Parathyroid adenoma (tissue), 2 donors: ENCODE results near the gene GLCE.
"Not testable (repeated sequence)": the region's sequence is repeated elsewhere in the genome, so short reads cannot be mapped to it uniquely, and the experiment has no call there.

Experiments
- H2AFZ ChIP-seq: fragments of 300-600 bp; sonication (generic); one replicate; pipeline ENCODE4 v1.7.0; 2017; ENCODE audit warnings: antibody characterized with exemption, mild to moderate bottlenecking
- H3K27ac ChIP-seq: fragments of 300-600 bp; sonication (generic); one replicate; pipeline ENCODE4 v1.7.0; 2017
- H3K27me3 ChIP-seq: fragments of 300-600 bp; sonication (generic); one replicate; pipeline ENCODE4 v1.7.0; 2017; ENCODE audit warnings: low read length; ENCODE audit not compliant: control insufficient read depth, insufficient read depth
- H3K36me3 ChIP-seq: fragments of 300-600 bp; sonication (generic); one replicate; pipeline ENCODE4 v1.7.0; 2017; ENCODE audit warnings: low read length; ENCODE audit not compliant: control insufficient read depth, insufficient read depth
- H3K4me1 ChIP-seq: fragments of 300-600 bp; sonication (generic); one replicate; pipeline ENCODE4 v1.7.0; 2017; ENCODE audit warnings: control low read depth
- H3K4me2 ChIP-seq: fragments of 300-600 bp; sonication (generic); one replicate; pipeline ENCODE4 v1.7.0; 2017; ENCODE audit warnings: low read length
- H3K4me3 ChIP-seq: fragments of 300-600 bp; sonication (generic); one replicate; pipeline ENCODE4 v1.7.0; 2017; ENCODE audit warnings: low read depth, low read length
- H3K79me2 ChIP-seq: fragments of 300-600 bp; sonication (generic); one replicate; pipeline ENCODE4 v1.7.0; 2017; ENCODE audit warnings: control low read depth
- H3K9ac ChIP-seq: fragments of 300-600 bp; sonication (generic); one replicate; pipeline ENCODE4 v1.7.0; 2017; ENCODE audit warnings: mild to moderate bottlenecking
- H3K9me3 ChIP-seq: fragments of 300-600 bp; sonication (generic); one replicate; pipeline ENCODE4 v1.7.0; 2017; ENCODE audit warnings: low read length; ENCODE audit not compliant: control insufficient read depth
- CTCF ChIP-seq: fragments of 300-600 bp; sonication (generic); IDR thresholded peaks from one replicate; pipeline ENCODE4 v1.7.0; 2017; ENCODE audit warnings: antibody characterized with exemption, mild to moderate bottlenecking
- donor health status: primary hyperparathyroidism.

Gene GLCE

GRCh38 chr15:69289342-69290146, 129.1 kb downstream of the GLCE start:
- no peaks in the 10 kb centered on the region for H3K79me2 ChIP-seq
- H3K4me3 ChIP-seq = no peak overlapping the region
- no peaks in the 10 kb centered on the region for H3K27me3 ChIP-seq
- peak overlapping the region; percentile 63 for H3K27ac ChIP-seq
- H3K4me2 ChIP-seq = no peak overlapping the region
- no peaks in the 10 kb centered on the region for H3K36me3 ChIP-seq
- no peak for TF ChIP-seq CTCF
- H3K9ac ChIP-seq = no peak overlapping the region
- H2AFZ ChIP-seq = peak overlapping the region; percentile 56
- H3K4me1 ChIP-seq = peaks cover 21% of the 10 kb centered on the region
- H3K9me3 ChIP-seq = no peaks in the 10 kb centered on the region

- Histone ChIP-seq H3K4me1 (peaks cover 21% of the 10 kb centered on the region), H3K79me2 (no peaks in the 10 kb centered on the region), H3K4me2 (no peak overlapping the region), H2AFZ (no peak overlapping the region), H3K4me3 (no peak overlapping the region), H3K27me3 (no peaks in the 10 kb centered on the region), H3K9me3 (no peaks in the 10 kb centered on the region), H3K27ac (no peak overlapping the region), H3K36me3 (no peaks in the 10 kb centered on the region), H3K9ac (no peak overlapping the region)
- no peak for TF ChIP-seq CTCF
These were observed 130.1 kb downstream of the GLCE start for GRCh38 chr15:69290346-69291164.

- H3K36me3 ChIP-seq, H3K9ac ChIP-seq, H2AFZ ChIP-seq, H3K27me3 ChIP-seq, H3K4me3 ChIP-seq, H3K27ac ChIP-seq, H3K4me2 ChIP-seq, H3K9me3 ChIP-seq, H3K79me2 ChIP-seq: not testable (repeated sequence)
- peaks cover 21% of the 10 kb centered on the region for H3K4me1 ChIP-seq
These were observed 131.2 kb downstream of the GLCE start for GRCh38 chr15:69291651-69292050.

- no peak for TF ChIP-seq CTCF
- H3K9me3 ChIP-seq = no peaks in the 10 kb centered on the region
These were observed 132.5 kb downstream of the GLCE start for GRCh38 chr15:69292826-69293420.

More at GRCh38 chr15:69292826-69293420, 132.5 kb downstream of the GLCE start:
- Histone ChIP-seq H3K36me3 (no peaks in the 10 kb centered on the region), H3K79me2 (no peaks in the 10 kb centered on the region), H3K4me1 (peaks cover 21% of the 10 kb centered on the region), H3K27me3 (no peaks in the 10 kb centered on the region), H3K4me3 (no peak overlapping the region), H2AFZ (no peak overlapping the region), H3K4me2 (no peak overlapping the region), H3K27ac (no peak overlapping the region), H3K9ac (no peak overlapping the region)
